ENCODE measurements around the gene CYP11A1.
"Not testable (repeated sequence)": the region's sequence is repeated elsewhere in the genome, so short reads cannot be mapped to it uniquely, and the experiment has no call there.

The CYP11A1 gene

GRCh38 chr15:74398183-74398582 is 30.7 kb upstream of the CYP11A1 start:
- DNase-seq (ENCODE audit: low read depth in 1 of 2, low spot score in 1 of 2), result no peak
- no peak for TF ChIP-seq JUND (IDR thresholded peaks at IDR 0.05; ENCODE audit: low read depth)
- in situ Hi-C loops (cut with HindIII; ENCODE audit: low pct_unique_long_range_greater_than_20kb, low sequenced_read_pairs), result no loop called here

DNA sequence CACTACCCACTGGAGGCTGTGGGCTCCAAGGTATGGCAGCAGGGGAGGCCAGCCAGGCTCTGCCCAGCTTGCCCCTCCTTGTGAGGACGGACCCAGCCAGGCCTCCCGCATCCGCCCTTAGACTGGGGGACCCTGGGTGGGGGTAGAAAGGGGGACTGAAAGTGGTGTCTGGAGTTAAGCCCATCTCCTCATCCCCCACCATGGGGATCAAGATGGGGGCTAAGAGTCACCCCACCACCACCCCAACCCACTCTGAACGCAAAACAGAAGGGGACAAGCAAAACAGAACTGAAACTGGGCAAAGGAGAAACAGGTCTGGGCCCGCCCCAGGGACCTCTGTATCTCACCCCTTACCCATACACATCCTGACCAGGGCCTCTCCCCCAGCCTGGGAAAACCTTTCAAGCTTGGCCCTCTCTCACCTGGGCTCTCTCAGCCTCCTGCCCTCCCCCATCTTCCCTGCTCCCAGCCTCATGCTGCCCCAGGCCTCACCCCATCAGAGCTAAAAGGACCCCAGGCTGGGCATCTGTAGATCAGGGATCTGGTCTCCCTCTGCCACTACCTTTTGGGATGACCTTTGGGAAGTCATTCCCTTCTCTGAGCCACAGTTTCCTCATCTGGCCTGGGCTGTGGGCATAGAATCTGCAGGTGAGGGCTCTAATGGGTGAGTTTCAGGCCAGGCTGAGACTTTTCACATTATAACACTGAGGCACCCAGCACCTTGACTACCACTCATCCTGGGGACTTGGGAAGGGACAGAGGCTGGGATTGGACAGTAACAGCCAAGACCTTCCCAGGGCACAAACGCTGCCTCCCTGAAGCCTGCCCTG is 30.0 kb upstream of the CYP11A1 start:
- in situ Hi-C loops (cut with HindIII; ENCODE audit: low pct_unique_long_range_greater_than_20kb, low sequenced_read_pairs), result no loop called here
- no peak for DNase-seq (ENCODE audit: low read depth in 1 of 2, low spot score in 1 of 2)
- no peak for TF ChIP-seq JUND (IDR thresholded peaks at IDR 0.05; ENCODE audit: low read depth)

GRCh38 chr15:74396445-74397238 is 29.2 kb upstream of the CYP11A1 start:
- in situ Hi-C loops (cut with HindIII; ENCODE audit: low pct_unique_long_range_greater_than_20kb, low sequenced_read_pairs), result no loop called here
- no peak for TF ChIP-seq JUND (IDR thresholded peaks at IDR 0.05; ENCODE audit: low read depth)
- no peak for DNase-seq (ENCODE audit: low read depth in 1 of 2, low spot score in 1 of 2)

DNA sequence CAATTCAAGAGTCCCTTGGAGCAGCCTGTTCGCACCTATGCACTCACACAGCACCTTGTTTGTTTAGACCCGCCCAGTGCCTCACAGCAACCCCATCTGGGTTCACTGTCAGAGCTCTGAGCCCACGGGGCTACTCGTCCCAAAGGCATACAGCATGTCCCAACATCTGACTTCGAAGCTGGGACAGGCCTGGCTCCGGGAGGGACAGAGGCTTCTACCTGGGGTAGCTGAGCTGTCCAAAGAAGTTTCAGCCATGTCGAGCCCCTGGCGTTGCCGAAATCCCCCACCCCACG is 28.6 kb upstream of the CYP11A1 start:
- no peak for DNase-seq (ENCODE audit: low read depth in 1 of 2, low spot score in 1 of 2)
- no peak for TF ChIP-seq JUND (IDR thresholded peaks at IDR 0.05; ENCODE audit: low read depth)
- in situ Hi-C loops (cut with HindIII; ENCODE audit: low pct_unique_long_range_greater_than_20kb, low sequenced_read_pairs), result no loop called here

DNA sequence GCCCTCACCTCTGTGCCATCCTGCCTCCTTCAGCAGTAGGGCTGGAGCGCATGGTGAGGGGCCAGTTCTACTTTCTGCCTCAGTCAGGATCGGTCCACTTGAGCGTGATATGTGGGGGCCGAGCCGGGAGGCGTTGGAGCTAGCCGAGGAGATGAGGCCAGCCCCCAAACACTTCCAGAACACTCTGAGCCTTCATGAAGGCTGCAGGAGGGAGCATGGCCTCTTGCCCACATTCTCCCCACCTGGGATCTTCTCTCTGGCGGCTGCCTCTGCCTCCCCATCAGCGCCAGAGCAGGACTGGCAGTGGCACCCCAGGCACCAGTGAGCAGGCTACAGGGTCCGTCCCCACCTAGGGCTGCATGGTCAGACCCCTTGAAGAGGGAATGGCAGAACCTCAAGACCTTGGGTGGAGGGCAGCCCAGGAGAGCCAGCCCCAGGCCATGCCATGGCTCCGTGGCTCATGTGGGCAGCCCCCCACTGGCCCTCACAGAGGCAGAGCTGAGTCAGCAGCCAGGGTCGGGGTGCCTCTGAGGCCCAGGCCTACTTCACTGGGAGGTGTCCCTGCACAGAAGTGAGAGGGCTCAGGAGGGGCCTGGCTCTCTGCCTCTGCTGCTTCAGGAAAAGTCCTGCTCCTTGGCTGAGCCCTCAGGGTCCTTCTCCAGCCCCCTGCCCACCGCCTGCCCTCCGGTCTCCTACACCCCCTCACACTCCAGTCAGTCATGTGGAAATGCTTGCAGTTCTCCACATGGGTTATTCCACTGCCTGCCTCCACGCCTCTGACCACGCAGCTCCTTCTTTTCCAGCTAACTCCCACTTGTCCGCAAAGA is 28.1 kb upstream of the CYP11A1 start:
- no peak for DNase-seq (ENCODE audit: low read depth in 1 of 2, low spot score in 1 of 2)
- in situ Hi-C loops (cut with HindIII; ENCODE audit: low pct_unique_long_range_greater_than_20kb, low sequenced_read_pairs), result no loop called here
- no peak for TF ChIP-seq JUND (IDR thresholded peaks at IDR 0.05; ENCODE audit: low read depth)

DNA sequence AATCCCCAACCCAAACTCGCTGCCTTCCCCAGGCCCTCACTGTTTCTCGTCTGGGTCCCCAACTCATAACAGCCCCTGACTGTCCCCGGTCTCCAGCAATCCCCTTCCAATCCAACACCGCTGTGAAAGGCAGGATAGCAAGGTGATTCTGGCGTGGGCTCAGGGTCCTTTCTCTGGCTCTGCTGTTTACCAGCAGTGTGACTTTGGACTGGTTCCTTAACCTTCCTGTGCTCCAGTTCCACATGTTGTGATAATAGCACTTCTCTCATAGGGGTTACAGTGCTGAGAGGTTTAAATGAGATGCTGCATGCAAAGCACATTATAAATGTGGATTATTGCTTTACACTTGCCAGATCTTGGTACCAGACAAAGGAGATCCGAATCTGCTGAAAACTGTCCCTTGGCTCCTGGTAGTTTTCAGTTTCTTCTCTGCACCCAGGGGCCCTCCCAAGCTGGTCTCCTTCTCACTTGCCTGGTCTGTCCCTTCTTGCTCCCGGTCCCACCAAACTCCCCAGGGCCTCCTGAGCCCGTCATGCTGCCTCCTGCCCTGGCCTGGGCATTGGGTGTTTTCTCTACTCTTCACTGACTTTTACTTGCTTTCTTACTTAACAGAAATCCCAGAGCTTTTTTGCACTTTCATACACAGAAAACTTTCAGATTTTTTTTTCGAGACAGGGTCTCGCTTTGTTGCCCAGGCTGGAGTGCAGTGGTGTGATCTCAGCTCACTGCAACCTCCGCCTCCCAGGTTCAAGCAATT is 26.8 kb upstream of the CYP11A1 start:
- DNase-seq (ENCODE audit: low read depth in 1 of 2, low spot score in 1 of 2), result no peak
- in situ Hi-C loops (cut with HindIII; ENCODE audit: low pct_unique_long_range_greater_than_20kb, low sequenced_read_pairs), result no loop called here
- no peak for TF ChIP-seq JUND (IDR thresholded peaks at IDR 0.05; ENCODE audit: low read depth)

DNA sequence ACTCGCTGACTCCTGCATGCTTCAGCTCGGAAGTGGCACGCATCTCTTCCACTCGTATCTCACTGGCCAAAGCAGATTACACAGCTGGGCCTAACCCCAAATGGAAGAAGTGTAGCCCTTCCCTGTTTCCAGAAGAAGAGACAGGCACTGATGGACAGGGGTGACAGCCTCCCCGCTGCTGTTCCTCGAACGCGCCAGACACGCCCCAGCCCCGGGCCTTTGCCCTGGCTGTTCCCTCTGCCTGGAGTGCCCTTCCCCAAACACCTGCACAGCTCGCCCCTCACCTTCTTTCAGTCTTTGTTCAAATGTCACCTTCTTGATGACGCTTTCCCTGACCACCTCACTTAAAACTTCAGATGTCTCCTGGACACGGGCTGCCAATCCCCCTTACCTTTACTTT is 26.0 kb upstream of the CYP11A1 start:
- TF ChIP-seq JUND (IDR thresholded peaks at IDR 0.05; ENCODE audit: low read depth), result no peak
- in situ Hi-C loops (cut with HindIII; ENCODE audit: low pct_unique_long_range_greater_than_20kb, low sequenced_read_pairs), result no loop called here
- DNase-seq (ENCODE audit: low read depth in 1 of 2, low spot score in 1 of 2), result no peak

- DNase-seq (ENCODE audit: low read depth in 1 of 2, low spot score in 1 of 2), result no peak
- TF ChIP-seq JUND (IDR thresholded peaks at IDR 0.05; ENCODE audit: low read depth), result no peak
- in situ Hi-C loops (cut with HindIII; ENCODE audit: low pct_unique_long_range_greater_than_20kb, low sequenced_read_pairs), result no loop called here
These were observed 25.5 kb upstream of the CYP11A1 start for GRCh38 chr15:74392902-74393301.

GRCh38 chr15:74392451-74392830 is 25.0 kb upstream of the CYP11A1 start:
- TF ChIP-seq JUND (IDR thresholded peaks at IDR 0.05; ENCODE audit: low read depth), result no peak
- in situ Hi-C loops (cut with HindIII; ENCODE audit: low pct_unique_long_range_greater_than_20kb, low sequenced_read_pairs), result no loop called here
- DNase-seq (ENCODE audit: low read depth in 1 of 2, low spot score in 1 of 2), result no peak

GRCh38 chr15:74391582-74392450 is 24.4 kb upstream of the CYP11A1 start:
- DNase-seq (ENCODE audit: low read depth in 1 of 2, low spot score in 1 of 2), result no peak
- TF ChIP-seq JUND (IDR thresholded peaks at IDR 0.05; ENCODE audit: low read depth), result no peak
- in situ Hi-C loops (cut with HindIII; ENCODE audit: low pct_unique_long_range_greater_than_20kb, low sequenced_read_pairs), result no loop called here

GRCh38 chr15:74390647-74391288 is 23.3 kb upstream of the CYP11A1 start:
- peak in 1 of 2 experiments; percentile 47 for DNase-seq (ENCODE audit: low read depth in 1 of 2, low spot score in 1 of 2)
- no peak for TF ChIP-seq JUND (IDR thresholded peaks at IDR 0.05; ENCODE audit: low read depth)
- in situ Hi-C loops (cut with HindIII; ENCODE audit: low pct_unique_long_range_greater_than_20kb, low sequenced_read_pairs), result no loop called here

- in situ Hi-C loops (cut with HindIII; ENCODE audit: low pct_unique_long_range_greater_than_20kb, low sequenced_read_pairs); DNase-seq (ENCODE audit: low read depth in 1 of 2, low spot score in 1 of 2): not testable (repeated sequence)
These were observed 22.7 kb upstream of the CYP11A1 start for GRCh38 chr15:74390049-74390646.

Data from T47D (cell line).